Measurements from ENCODE around the gene PAPSS1. TPM values are rescaled to one million over a fixed set of nuclear protein-coding genes. Genes with fewer than 3 reads are reported as not detected.

Gene PAPSS1
- total RNA-seq, 4 donors from 2014 or later: 21.9 to 36.2 (median 25.3) TPM

GRCh38 chr4:107693132-107693531 lies 26.9 kb downstream of the PAPSS1 start:
- 73 to 82% methylated on average over 2 of the region's 2 CpGs for WGBS, 2 donors (ENCODE audit: low coverage in 1 of 2)
- Histone ChIP-seq H3K4me3 (no peak overlapping the region), H3K27ac (no peak overlapping the region), H3K36me3 (peaks cover 0 to 31% of the 10 kb centered on the region in 2 donors), H3K4me1 (no peaks in the 10 kb centered on the region), H3K9me3 (no peaks in the 10 kb centered on the region), H3K27me3 (no peaks in the 10 kb centered on the region)
- no peak for ATAC-seq
- TF ChIP-seq POLR2A (IDR thresholded peaks at IDR 0.05) (no peak), EP300 (IDR thresholded peaks at IDR 0.05) (no peak), POLR2AphosphoS5 (IDR thresholded peaks at IDR 0.05) (no peak), CTCF (IDR thresholded peaks at IDR 0.05) (no peak)

DNA sequence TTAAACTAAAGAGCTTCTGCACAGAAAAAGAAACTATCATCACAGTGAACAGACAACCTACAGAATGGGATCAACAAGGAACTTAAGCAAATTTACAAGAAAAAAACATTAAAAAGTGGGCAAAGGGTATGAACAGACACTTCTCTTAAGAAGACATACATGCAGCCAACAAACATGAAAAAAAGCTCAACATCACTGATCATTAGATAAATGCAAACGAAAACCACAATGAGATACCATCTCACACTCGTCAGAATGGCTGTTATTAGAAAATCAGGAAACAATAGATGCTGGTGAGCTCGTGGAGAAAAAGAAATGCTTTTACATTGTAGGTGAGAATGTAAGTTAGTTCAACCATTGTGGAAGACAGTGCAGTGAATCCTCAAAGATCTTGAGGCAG lies 27.8 kb downstream of the PAPSS1 start:
- 76 to 89% methylated on average over 3 of the region's 3 CpGs for WGBS, 2 donors (ENCODE audit: low coverage in 1 of 2)
- Histone ChIP-seq H3K36me3 (peaks cover 0 to 28% of the 10 kb centered on the region in 2 donors), H3K27me3 (no peaks in the 10 kb centered on the region), H3K9me3 (no peaks in the 10 kb centered on the region), H3K4me3 (no peak overlapping the region), H3K27ac (no peak overlapping the region), H3K4me1 (no peaks in the 10 kb centered on the region)
- TF ChIP-seq CTCF (IDR thresholded peaks at IDR 0.05) (no peak), POLR2AphosphoS5 (IDR thresholded peaks at IDR 0.05) (no peak), POLR2A (IDR thresholded peaks at IDR 0.05) (no peak), EP300 (IDR thresholded peaks at IDR 0.05) (no peak)
- no peak for ATAC-seq

- Histone ChIP-seq H3K27me3 (no peaks in the 10 kb centered on the region), H3K4me3 (no peak overlapping the region), H3K4me1 (no peaks in the 10 kb centered on the region), H3K36me3 (peaks cover 0 to 31% of the 10 kb centered on the region in 2 donors), H3K27ac (no peak overlapping the region), H3K9me3 (no peaks in the 10 kb centered on the region)
- 100% methylated on average over 1 of the region's 4 CpGs; no CpG with 5 or more reads in 1 of the 2 donors for WGBS, 2 donors (ENCODE audit: low coverage in 1 of 2)
- ATAC-seq: no peak
- no peak for TF ChIP-seq CTCF (IDR thresholded peaks at IDR 0.05)
- TF ChIP-seq POLR2AphosphoS5 (IDR thresholded peaks at IDR 0.05): no peak
Measured at GRCh38 chr4:107691378-107691777, 28.7 kb downstream of the PAPSS1 start.

DNA sequence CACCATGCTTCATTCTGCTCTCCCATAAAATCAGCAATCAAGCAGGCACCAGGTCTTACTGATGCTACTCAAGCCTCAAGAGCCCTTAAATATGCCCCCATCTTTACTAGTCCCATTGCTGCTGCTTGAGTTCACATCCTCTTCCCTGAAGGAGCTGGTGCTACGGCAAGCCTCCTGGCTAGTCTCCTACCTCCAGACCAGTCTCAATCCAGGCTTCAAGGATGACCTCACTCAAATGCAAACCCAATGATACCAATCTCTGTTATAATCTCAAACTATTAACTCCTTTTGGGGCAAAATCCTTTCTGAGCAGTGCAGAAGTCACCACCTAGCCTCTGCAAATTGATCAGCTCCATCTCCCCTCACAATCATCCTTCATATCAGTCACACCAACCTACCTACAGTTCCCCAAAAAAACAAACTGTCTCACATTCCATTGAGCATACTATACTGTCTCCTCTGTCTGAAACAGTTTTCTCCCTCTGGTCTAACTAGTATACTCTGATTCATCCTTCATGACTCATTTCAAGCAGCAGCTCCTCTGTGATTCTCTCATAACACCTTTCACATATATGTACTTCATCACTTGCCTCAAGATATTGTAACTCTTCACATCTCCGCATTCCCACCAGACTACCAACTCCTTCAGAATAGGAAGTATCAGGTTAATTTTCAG lies 30.0 kb downstream of the PAPSS1 start:
- Histone ChIP-seq H3K27me3 (no peaks in the 10 kb centered on the region), H3K4me3 (no peak overlapping the region), H3K27ac (no peak overlapping the region), H3K4me1 (no peaks in the 10 kb centered on the region), H3K36me3 (peaks cover 0 to 40% of the 10 kb centered on the region in 2 donors), H3K9me3 (no peaks in the 10 kb centered on the region)
- TF ChIP-seq CTCF (IDR thresholded peaks at IDR 0.05) (no peak), POLR2A (IDR thresholded peaks at IDR 0.05) (no peak), POLR2AphosphoS5 (IDR thresholded peaks at IDR 0.05) (no peak), EP300 (IDR thresholded peaks at IDR 0.05) (no peak)
- ATAC-seq: no peak
- WGBS, 2 donors (ENCODE audit: low coverage in 1 of 2): 84 to 94% methylated on average over 2 of the region's 2 CpGs

DNA sequence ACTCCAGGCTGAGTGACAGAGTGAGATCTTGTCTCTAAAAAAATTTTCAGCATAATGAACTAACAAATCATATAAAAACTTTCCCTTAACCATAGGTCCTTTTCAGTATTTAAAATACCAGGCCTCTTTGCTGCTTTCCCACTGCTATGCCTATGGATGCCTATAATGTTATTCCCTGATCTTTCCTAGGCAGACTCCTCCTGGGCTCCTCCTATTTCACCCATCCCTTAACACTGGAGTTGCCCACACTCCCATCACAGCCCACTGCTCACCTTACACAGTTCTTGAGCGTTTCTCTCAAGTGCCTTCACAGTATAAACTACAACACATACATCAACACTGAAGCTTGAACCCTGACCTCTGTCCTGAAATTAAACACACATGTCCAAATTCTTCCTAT lies 31.6 kb downstream of the PAPSS1 start:
- no peak for ATAC-seq
- no peaks in the 10 kb centered on the region for H3K9me3 ChIP-seq
- WGBS, 2 donors (ENCODE audit: low coverage in 1 of 2): 33 to 45% methylated on average over 1 of the region's 1 CpG
- no peak overlapping the region for H3K4me3 ChIP-seq
- no peak overlapping the region for H3K27ac ChIP-seq
- H3K4me1 ChIP-seq: no peaks in the 10 kb centered on the region
- peaks cover 0 to 41% of the 10 kb centered on the region in 2 donors for H3K36me3 ChIP-seq
- no peak for TF ChIP-seq CTCF (IDR thresholded peaks at IDR 0.05)
- no peak for TF ChIP-seq EP300 (IDR thresholded peaks at IDR 0.05)
- no peak for TF ChIP-seq POLR2A (IDR thresholded peaks at IDR 0.05)
- TF ChIP-seq POLR2AphosphoS5 (IDR thresholded peaks at IDR 0.05): no peak
- H3K27me3 ChIP-seq: no peaks in the 10 kb centered on the region
